Panc1 (cell line): Measurements from ENCODE around the gene NOSTRIN. TPM values are rescaled to one million over a fixed set of nuclear protein-coding genes. Genes with fewer than 3 reads are reported as not detected.

ENCODE experiments used
- ATAC-seq: fragments of 200-7000 bp; cut with Tn5 transposase; 2 replicates; pipeline ENCODE4 v1.9.1; 2020; ENCODE audit warnings: mild to moderate bottlenecking, moderate library complexity
- BruUV-seq: library from RNA; stranded (reverse); fragments of 400-500 nt; replicated peaks from 2 replicates; lab custom pipeline; 2021; lab: Mats Ljungman, UMichigan
- CTCF ChIA-PET: fragments of 300-600 bp; sonication (Branson Sonifier 250); formaldehyde crosslinking; loops from one replicate; lab custom pipeline; 2022; ENCODE audit warnings: antibody characterized with exemption; lab: Charles Lee
- POLR2A ChIA-PET: fragments of 300-600 bp; sonication (Branson Sonifier 250); formaldehyde crosslinking; loops from one replicate; lab custom pipeline; 2022; ENCODE audit warnings: antibody characterized with exemption; lab: Charles Lee
- DNase-seq: peaks from one replicate; pipeline ENCODE4 v3.0.0-alpha.2; 2010; ENCODE audit warnings: low read depth, low spot score
- H3K27ac ChIP-seq: 2 replicates; pipeline ENCODE4 v1.5.1; 2011; ENCODE audit warnings: mild to moderate bottlenecking, low read length, inconsistent platforms
- H3K27me3 ChIP-seq: fragments of 200-500 bp; sonication (Bioruptor generic); 2 replicates; pipeline ENCODE4 v1.6.0; 2014; ENCODE audit warnings: low read length, inconsistent platforms; ENCODE audit not compliant: control insufficient read depth, insufficient read depth
- H3K36me3 ChIP-seq: fragments of 200-500 bp; sonication (Bioruptor generic); 2 replicates; pipeline ENCODE4 v1.5.1; 2014; ENCODE audit warnings: inconsistent platforms, mild to moderate bottlenecking, low read length, moderate library complexity; ENCODE audit not compliant: control insufficient read depth, insufficient read depth
- H3K4me1 ChIP-seq: 2 replicates; pipeline ENCODE4 v1.5.1; 2011; ENCODE audit warnings: inconsistent platforms, mild to moderate bottlenecking, low read length, moderate library complexity; ENCODE audit not compliant: control insufficient read depth, insufficient read depth
- H3K4me3 ChIP-seq, 2 experiments: 2 replicates each; pipeline ENCODE4 v1.5.1; 2011 to 2012; ENCODE audit warnings: low read depth in 2 of 2, low read length in 2 of 2, mild to moderate bottlenecking in 2 of 2, inconsistent platforms in 1 of 2, moderate library complexity in 1 of 2
- H3K9me3 ChIP-seq: fragments of 200-500 bp; sonication (Bioruptor generic); 2 replicates; pipeline ENCODE4 v1.5.1; 2014; ENCODE audit warnings: low read depth, mild to moderate bottlenecking, inconsistent platforms, low read length, moderate library complexity; ENCODE audit not compliant: control insufficient read depth, insufficient read depth
- POLR2AphosphoS5 ChIP-seq: IDR thresholded peaks from 2 replicates; pipeline ENCODE4 v1.6.1; 2012; ENCODE audit warnings: mild to moderate bottlenecking, low read depth, low read length, moderate library complexity
- SIN3A ChIP-seq: IDR thresholded peaks from 2 replicates; pipeline ENCODE4 v1.6.1; 2012; ENCODE audit warnings: low read depth, mild to moderate bottlenecking, low read length, moderate library complexity, borderline replicate concordance; ENCODE audit not compliant: insufficient read depth
- TCF7L2 ChIP-seq: IDR thresholded peaks from 2 replicates; pipeline ENCODE4 v1.6.1; 2011; ENCODE audit warnings: mild to moderate bottlenecking, low read depth, low read length, inconsistent platforms
- in situ Hi-C: cut with HindIII; loops from 2 replicates; pipeline ENCODE4 v1.10.0; 2016; ENCODE audit warnings: low sequenced_read_pairs, low pct_unique_long_range_greater_than_20kb
- intact Hi-C: fragments of 100-400 bp; cut with micrococcal nuclease; formaldehyde crosslinking; loops from one replicate; pipeline ENCODE4 v1.10.0; 2022; ENCODE audit not compliant: unreplicated experiment
- total RNA-seq: library from RNA; stranded (reverse); gene quantifications from one replicate; pipeline ENCODE4 v1.2.1, GENCODE V29; 2021; ENCODE audit not compliant: unreplicated experiment
- TF ChIP-seq, protein P1 (sequence below), 2 experiments: IDR thresholded peaks; 2 replicates each; pipeline ENCODE4 v1.6.1; 2011 to 2012; ENCODE audit warnings: low read depth in 2 of 2, control low read depth in 1 of 2, low read length in 1 of 2, mild to moderate bottlenecking in 1 of 2, moderate library complexity in 1 of 2; ENCODE audit not compliant: insufficient read depth in 1 of 2
- TF ChIP-seq, protein P2 (sequence below): fragments of 450-650 bp; IDR thresholded peaks from 2 replicates; pipeline ENCODE4 v1.5.1; 2017; ENCODE audit warnings: mild to moderate bottlenecking

Gene NOSTRIN
- total RNA-seq, 1 experiment from 2014 or later = not detected

DNA sequence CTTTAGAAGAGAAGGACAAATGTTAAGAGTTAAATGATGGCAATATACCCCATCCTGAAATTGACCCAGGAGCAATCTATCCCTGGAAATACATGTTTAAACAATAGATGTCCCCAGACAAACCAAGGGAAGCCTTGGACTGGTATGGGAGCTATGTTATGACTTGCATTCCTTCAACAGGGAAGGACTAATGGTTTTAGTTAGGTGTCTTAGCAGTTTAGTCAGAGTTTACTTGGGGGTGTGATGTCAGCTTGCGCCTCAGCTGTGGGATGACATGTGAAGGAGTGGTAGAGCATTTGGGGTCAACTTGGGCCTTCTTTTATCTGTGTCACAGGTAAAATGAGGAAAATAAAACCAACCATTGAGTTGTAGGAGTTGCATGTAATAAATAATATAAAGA lies 51.0 kb downstream of the NOSTRIN start:
- H3K4me3 ChIP-seq = no peak overlapping the region
- no peak for DNase-seq
- no peaks in the 10 kb centered on the region for H3K4me1 ChIP-seq
- no peaks in the 10 kb centered on the region for H3K9me3 ChIP-seq
- H3K36me3 ChIP-seq = no peaks in the 10 kb centered on the region
- in situ Hi-C loops (no loop called here), intact Hi-C loops (no loop called here)
- CTCF ChIA-PET = no interaction called here
- POLR2A ChIA-PET = no interaction called here
- TF ChIP-seq SIN3A = no peak
- TF ChIP-seq, protein P1, sequence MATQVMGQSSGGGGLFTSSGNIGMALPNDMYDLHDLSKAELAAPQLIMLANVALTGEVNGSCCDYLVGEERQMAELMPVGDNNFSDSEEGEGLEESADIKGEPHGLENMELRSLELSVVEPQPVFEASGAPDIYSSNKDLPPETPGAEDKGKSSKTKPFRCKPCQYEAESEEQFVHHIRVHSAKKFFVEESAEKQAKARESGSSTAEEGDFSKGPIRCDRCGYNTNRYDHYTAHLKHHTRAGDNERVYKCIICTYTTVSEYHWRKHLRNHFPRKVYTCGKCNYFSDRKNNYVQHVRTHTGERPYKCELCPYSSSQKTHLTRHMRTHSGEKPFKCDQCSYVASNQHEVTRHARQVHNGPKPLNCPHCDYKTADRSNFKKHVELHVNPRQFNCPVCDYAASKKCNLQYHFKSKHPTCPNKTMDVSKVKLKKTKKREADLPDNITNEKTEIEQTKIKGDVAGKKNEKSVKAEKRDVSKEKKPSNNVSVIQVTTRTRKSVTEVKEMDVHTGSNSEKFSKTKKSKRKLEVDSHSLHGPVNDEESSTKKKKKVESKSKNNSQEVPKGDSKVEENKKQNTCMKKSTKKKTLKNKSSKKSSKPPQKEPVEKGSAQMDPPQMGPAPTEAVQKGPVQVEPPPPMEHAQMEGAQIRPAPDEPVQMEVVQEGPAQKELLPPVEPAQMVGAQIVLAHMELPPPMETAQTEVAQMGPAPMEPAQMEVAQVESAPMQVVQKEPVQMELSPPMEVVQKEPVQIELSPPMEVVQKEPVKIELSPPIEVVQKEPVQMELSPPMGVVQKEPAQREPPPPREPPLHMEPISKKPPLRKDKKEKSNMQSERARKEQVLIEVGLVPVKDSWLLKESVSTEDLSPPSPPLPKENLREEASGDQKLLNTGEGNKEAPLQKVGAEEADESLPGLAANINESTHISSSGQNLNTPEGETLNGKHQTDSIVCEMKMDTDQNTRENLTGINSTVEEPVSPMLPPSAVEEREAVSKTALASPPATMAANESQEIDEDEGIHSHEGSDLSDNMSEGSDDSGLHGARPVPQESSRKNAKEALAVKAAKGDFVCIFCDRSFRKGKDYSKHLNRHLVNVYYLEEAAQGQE (IDR thresholded peaks at IDR 0.05; ENCODE audit: insufficient read depth in 1 of 2, low read depth in 2 of 2, low read length in 1 of 2) = no peak
- no peak overlapping the region for H3K27ac ChIP-seq
- BruUV-seq = no TSS peak
- no peaks in the 10 kb centered on the region for H3K27me3 ChIP-seq
- ATAC-seq = no peak

DNA sequence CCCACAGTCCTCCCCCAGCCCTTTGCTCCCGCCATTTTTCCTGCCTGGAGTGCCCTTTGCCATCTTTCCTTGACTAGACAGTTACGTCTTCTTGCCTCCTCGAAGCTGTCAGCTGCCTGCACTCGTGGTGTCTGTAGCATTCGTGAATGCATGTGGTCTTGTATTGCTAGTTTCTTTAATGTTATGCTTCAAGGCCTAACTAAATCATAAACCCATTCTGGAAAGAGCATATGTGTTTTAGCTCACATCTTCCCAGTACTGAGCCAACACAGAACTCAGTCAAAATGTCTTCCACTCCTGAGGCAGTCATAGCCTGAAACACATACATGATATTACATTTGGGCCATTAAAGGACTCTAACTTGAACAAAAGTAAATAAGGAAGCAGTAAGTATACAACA lies 52.2 kb downstream of the NOSTRIN start:
- TF ChIP-seq SIN3A (no peak), TCF7L2 (no peak), POLR2AphosphoS5 (no peak)
- TF ChIP-seq, protein P1 (IDR thresholded peaks at IDR 0.05; ENCODE audit: insufficient read depth in 1 of 2, low read depth in 2 of 2, low read length in 1 of 2) = no peak
- TF ChIP-seq, protein P2, sequence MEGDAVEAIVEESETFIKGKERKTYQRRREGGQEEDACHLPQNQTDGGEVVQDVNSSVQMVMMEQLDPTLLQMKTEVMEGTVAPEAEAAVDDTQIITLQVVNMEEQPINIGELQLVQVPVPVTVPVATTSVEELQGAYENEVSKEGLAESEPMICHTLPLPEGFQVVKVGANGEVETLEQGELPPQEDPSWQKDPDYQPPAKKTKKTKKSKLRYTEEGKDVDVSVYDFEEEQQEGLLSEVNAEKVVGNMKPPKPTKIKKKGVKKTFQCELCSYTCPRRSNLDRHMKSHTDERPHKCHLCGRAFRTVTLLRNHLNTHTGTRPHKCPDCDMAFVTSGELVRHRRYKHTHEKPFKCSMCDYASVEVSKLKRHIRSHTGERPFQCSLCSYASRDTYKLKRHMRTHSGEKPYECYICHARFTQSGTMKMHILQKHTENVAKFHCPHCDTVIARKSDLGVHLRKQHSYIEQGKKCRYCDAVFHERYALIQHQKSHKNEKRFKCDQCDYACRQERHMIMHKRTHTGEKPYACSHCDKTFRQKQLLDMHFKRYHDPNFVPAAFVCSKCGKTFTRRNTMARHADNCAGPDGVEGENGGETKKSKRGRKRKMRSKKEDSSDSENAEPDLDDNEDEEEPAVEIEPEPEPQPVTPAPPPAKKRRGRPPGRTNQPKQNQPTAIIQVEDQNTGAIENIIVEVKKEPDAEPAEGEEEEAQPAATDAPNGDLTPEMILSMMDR = no peak
- no peaks in the 10 kb centered on the region for H3K36me3 ChIP-seq
- H3K4me3 ChIP-seq = no peak overlapping the region
- POLR2A ChIA-PET = no interaction called here
- no peak for DNase-seq
- CTCF ChIA-PET = no interaction called here
- intact Hi-C loops (no loop called here), in situ Hi-C loops (no loop called here)
- BruUV-seq = no TSS peak
- H3K9me3 ChIP-seq = no peaks in the 10 kb centered on the region
- no peak overlapping the region for H3K27ac ChIP-seq
- H3K27me3 ChIP-seq = no peaks in the 10 kb centered on the region
- ATAC-seq = no peak
- no peaks in the 10 kb centered on the region for H3K4me1 ChIP-seq
